Myocyte (in vitro differentiated cells): ENCODE measurements around the gene DEFB116. TPM values are rescaled to one million over a fixed set of nuclear protein-coding genes. Genes with fewer than 3 reads are reported as not detected.
"Not testable (repeated sequence)": the region's sequence is repeated elsewhere in the genome, so short reads cannot be mapped to it uniquely, and the experiment has no call there.

Experiments
- DNase-seq: peaks from one replicate; pipeline ENCODE4 v3.0.0-alpha.2; 2012; ENCODE audit warnings: low read depth
- polyA plus RNA-seq: library from polyadenylated mRNA; unstranded; fragments of >200 nt; gene quantifications from one replicate; pipeline ENCODE4 v1.2.1, GENCODE V29; 2012; ENCODE audit warnings: missing spikeins
- total RNA-seq: library from RNA; depleted of rRNA; stranded (reverse); fragments of >200 nt; gene quantifications from 2 replicates; pipeline ENCODE4 v1.2.3, GENCODE V29; 2014

DEFB116 gene, protein sequence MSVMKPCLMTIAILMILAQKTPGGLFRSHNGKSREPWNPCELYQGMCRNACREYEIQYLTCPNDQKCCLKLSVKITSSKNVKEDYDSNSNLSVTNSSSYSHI
- total RNA-seq = not detected in 2 replicates
- polyA plus RNA-seq = not detected

DNA sequence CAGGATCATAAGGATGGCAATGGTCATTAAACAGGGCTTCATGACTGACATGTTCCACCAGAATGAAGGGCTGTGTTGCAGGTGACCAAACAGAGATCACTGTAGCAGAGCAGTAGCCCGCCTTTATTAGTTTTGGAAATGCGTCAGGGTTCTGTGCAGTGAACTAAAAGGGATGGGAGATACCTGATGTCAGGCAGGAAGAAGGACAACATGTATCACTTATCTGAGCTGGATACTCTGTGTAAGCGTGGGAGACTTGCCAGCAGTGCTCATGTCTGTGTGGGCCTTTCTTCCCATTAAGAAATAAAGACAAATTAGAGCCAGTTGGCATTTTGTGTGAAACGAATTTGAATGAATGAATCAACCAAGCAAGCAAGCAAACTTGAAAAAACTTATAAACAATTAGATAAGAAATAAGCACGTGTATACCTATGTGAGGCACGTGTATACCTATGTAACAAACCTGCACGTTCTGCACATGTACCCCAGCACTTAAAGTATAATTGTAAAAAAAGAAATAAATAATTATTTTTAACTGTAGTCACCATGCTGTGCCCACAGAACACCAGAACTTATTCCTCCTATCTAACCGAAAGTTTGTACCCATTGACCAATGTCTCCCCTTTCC, at the start of gene DEFB116:
TSS of gene DEFB116 (minus strand) at position 51 of the 628 bp plus-strand sequence. CDS start at position 51, 0 bp downstream.
- DNase-seq = no peak

- DNase-seq = no peak
These were observed 47.6 kb upstream of the DEFB116 start for GRCh38 chr20:31355981-31356380.

GRCh38 chr20:31341470-31341869, 33.1 kb upstream of the DEFB116 start:
- no peak for DNase-seq

GRCh38 chr20:31330893-31331292, 22.5 kb upstream of the DEFB116 start:
- DNase-seq = no peak

GRCh38 chr20:31322504-31322903, 14.1 kb upstream of the DEFB116 start:
- DNase-seq = no peak

DNA sequence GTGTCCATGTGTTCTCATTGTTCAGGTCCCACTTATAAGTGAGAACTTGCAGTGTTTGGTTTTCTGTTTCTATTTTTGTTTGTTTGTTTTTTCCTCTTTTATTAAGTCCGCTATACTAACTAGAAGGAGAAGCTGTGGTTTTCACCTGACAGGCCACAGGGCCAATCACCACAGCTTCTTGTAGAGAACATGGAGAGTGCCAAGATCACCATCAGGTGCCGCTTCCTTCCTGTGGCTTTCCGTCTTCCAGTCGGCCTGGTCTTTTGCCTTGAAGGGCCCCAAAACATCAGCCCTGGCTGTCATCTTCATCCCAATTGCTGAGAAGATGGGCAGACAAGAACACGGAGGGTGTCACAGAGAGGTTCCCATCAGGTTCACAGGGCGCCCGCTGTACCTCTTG, 23.4 kb downstream of the DEFB116 start:
- DNase-seq = not testable (repeated sequence)

GRCh38 chr20:31278178-31278577, 30.2 kb downstream of the DEFB116 start:
- no peak for DNase-seq

DNA sequence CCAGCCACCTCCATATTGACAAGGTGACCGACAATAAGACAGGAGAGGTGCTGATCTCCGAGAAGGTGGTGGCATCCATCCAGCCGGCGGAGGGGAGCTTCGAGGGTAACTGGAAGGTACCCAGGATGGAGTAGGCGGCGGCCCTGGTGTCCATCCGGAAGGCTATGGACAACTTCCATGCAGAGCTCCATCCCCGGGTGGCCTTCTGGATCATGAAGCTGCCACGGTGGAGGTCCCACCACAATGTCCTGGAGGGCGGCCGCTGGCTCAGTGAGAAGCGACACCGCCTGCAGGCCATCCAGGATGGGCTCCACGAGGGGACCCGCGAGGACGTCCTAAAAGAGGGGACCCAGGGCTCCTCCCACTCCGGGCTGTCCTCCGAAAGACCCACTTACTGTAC, 33.9 kb downstream of the DEFB116 start:
- DNase-seq = no peak

DNA sequence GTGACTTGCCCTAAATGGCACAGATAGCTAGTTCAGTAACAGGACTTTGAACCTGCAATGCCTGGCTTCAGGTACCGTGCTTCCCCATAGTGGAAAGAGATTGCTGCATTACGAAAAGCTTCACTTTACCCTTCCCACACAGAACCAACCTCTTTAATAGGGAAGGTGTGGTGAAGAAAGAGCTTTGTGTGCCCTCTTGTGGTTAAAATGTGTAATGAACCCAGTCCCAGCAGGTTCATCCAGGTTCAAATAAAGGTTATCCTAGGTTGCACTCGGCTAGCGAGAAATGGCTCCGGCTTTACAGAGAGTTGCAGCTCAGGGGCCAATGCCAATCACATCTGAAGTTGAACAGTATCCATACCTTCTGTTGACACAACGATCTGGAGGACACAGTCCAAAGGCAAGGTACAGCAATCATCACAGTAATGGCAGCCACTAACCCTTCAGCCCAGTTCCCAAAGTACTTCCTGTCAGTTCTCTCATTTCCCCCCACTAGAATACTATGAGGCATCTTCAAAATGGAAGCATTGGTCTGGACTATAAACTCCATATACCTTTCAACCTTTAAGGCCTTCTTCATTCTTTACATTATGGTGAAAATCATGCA, 48.0 kb downstream of the DEFB116 start:
- DNase-seq = no peak

GRCh38 chr20:31257364-31257763, 51.0 kb downstream of the DEFB116 start, which contains the start of gene DEFB115:
Gene DEFB115 (plus strand): TSS chr20:31257664. CDS start chr20:31257664, 0 bp downstream.
- DNase-seq = no peak

DNA sequence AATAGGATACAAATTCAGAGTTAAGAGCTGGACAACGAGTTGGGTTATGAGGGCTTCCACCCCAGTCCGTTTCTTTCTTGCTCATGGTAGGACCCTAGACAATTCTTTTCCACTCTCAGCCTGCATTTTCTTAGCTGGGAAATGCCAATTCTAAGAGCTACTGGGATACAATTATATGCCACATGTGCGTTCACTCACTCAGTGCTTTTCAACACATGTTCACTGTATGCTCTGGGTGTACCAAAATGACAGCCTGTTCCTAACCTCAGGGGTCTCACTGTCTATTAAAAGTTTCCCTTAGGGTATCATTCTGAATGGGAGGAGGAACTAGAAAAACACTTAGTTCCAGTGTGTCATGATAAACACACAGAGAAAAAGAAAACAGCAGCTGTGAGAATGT, 51.4 kb downstream of the DEFB116 start:
- DNase-seq = no peak

Other genes with a start within 250 kb of the DEFB116 start
- not detected in 2 replicates for gene DEFB115, start 50.9 kb downstream of the DEFB116 start, total RNA-seq
- not detected in 2 replicates for gene DEFB118, start 60.0 kb upstream of the DEFB116 start, total RNA-seq
- gene DEFB119, start 82.0 kb upstream of the DEFB116 start, total RNA-seq = not detected in 2 replicates
- not detected in 2 replicates for gene DEFB121, start 97.6 kb upstream of the DEFB116 start, total RNA-seq
- gene DEFB123, start 132.0 kb upstream of the DEFB116 start, total RNA-seq = not detected in 2 replicates
- not detected in 2 replicates for gene DEFB124, start 166.5 kb upstream of the DEFB116 start, total RNA-seq
- gene REM1, start 166.7 kb upstream of the DEFB116 start, total RNA-seq = 0.27 and 0.68 TPM in 2 replicates
- gene HM13, start 205.9 kb upstream of the DEFB116 start, total RNA-seq = 78.3 and 79.2 TPM in 2 replicates